B cell (primary cell): Measurements from ENCODE around the gene ZC3H18. TPM values are rescaled to one million over a fixed set of nuclear protein-coding genes. Genes with fewer than 3 reads are reported as not detected.
A peak's percentile ranks its signal among the peaks of the same experiment; 100 is the strongest.
"Not testable (repeated sequence)": the region's sequence is repeated elsewhere in the genome, so short reads cannot be mapped to it uniquely, and the experiment has no call there.

ENCODE experiments used
- ATAC-seq: fragments of 200-7000 bp; cut with Tn5 transposase; one replicate; pipeline ENCODE4 v1.10.0; 2021; ENCODE audit warnings: low read depth, mild to moderate bottlenecking, moderate number of reproducible peaks, moderate library complexity
- CTCF ChIA-PET: fragments of 350-600 bp; sonication (Branson Sonifier 250); formaldehyde crosslinking; loops from one replicate; lab custom pipeline; 2021; ENCODE audit warnings: antibody characterized with exemption, inconsistent platforms; lab: Charles Lee
- POLR2A ChIA-PET: fragments of 350-600 bp; sonication (Branson Sonifier 250); formaldehyde crosslinking; loops from one replicate; lab custom pipeline; 2021; ENCODE audit warnings: antibody characterized with exemption; lab: Charles Lee
- DNase-seq: peaks from one replicate; pipeline ENCODE4 v3.0.0; 2013
- H2AFZ ChIP-seq: 2 replicates; pipeline ENCODE4 v1.6.1; 2012; ENCODE audit warnings: mild to moderate bottlenecking, low read depth, low read length; ENCODE audit not compliant: insufficient read depth, poor library complexity, severe bottlenecking
- H3K27ac ChIP-seq, 2 donors: 1 replicate in 1 of 2; 2 replicates in 1 of 2; pipeline ENCODE4 v1.5.1; 2012 to 2013; ENCODE audit warnings: low read length in 2 of 2, mild to moderate bottlenecking in 2 of 2, moderate library complexity in 1 of 2
- H3K27me3 ChIP-seq, 4 experiments: fragments of 200-600 bp in 1 of 4; sonication (generic) in 1 of 4; replicated peaks in 1 of 4; 1 replicate in 2 of 4; 2 replicates in 2 of 4; pipeline versions ENCODE4 v1.6.1 to v1.7.0; 2013 to 2016; ENCODE audit warnings: low read length in 3 of 4, mild to moderate bottlenecking in 2 of 4, mixed read lengths in 1 of 4, moderate library complexity in 1 of 4; ENCODE audit not compliant: insufficient read depth in 4 of 4, control insufficient read depth in 3 of 4; ENCODE audit errors: control extremely low read depth in 1 of 4
- H3K36me3 ChIP-seq, 2 experiments: replicated peaks in 1 of 2; 1 replicate in 1 of 2; 2 replicates in 1 of 2; pipeline versions ENCODE4 v1.6.1 to v1.7.1; 2013; ENCODE audit warnings: low read length in 1 of 2; ENCODE audit not compliant: insufficient read depth in 2 of 2, control insufficient read depth in 1 of 2; ENCODE audit errors: control extremely low read depth in 1 of 2, extremely low read depth in 1 of 2
- H3K4me1 ChIP-seq, 2 donors: fragments of 200-600 bp in 1 of 2; sonication (generic) in 1 of 2; 1 replicate in 1 of 2; 2 replicates in 1 of 2; pipeline versions ENCODE4 v1.5.1 to v1.6.1; 2013 to 2017; ENCODE audit warnings: low read length in 2 of 2; ENCODE audit not compliant: control insufficient read depth in 2 of 2, insufficient read depth in 2 of 2
- H3K4me2 ChIP-seq: replicated peaks from 2 replicates; pipeline ENCODE3; 2012; ENCODE audit warnings: mild to moderate bottlenecking, low read depth, low read length; ENCODE audit not compliant: poor library complexity, severe bottlenecking
- H3K4me3 ChIP-seq, 5 experiments: fragments of 200-600 bp in 1 of 5; sonication (generic) in 1 of 5; 1 replicate in 3 of 5; 2 replicates in 2 of 5; pipeline versions ENCODE4 v1.5.1 to v1.7.0; 2011 to 2016; ENCODE audit warnings: low read length in 4 of 5, mild to moderate bottlenecking in 4 of 5, low read depth in 2 of 5, control low read depth in 1 of 5, moderate library complexity in 1 of 5; ENCODE audit not compliant: insufficient read depth in 1 of 5; ENCODE audit errors: control extremely low read depth in 1 of 5, extremely low read depth in 1 of 5
- H3K79me2 ChIP-seq: fragments of 200-600 bp; sonication (generic); one replicate; pipeline ENCODE4 v1.6.0; 2016; ENCODE audit warnings: low read length; ENCODE audit not compliant: control insufficient read depth, insufficient read depth
- H3K9ac ChIP-seq: fragments of 200-600 bp; sonication (generic); 2 replicates; pipeline ENCODE4 v1.6.1; 2017; ENCODE audit warnings: mild to moderate bottlenecking, low read length, moderate library complexity
- H3K9me3 ChIP-seq, 3 donors: one replicate each; pipeline versions ENCODE4 v1.6.1 to v1.7.1; 2013; ENCODE audit warnings: low read length in 2 of 3; ENCODE audit not compliant: control insufficient read depth in 2 of 3, insufficient read depth in 1 of 3; ENCODE audit errors: control extremely low read depth in 1 of 3
- H4K20me1 ChIP-seq: 2 replicates; pipeline ENCODE4 v1.6.0; 2012; ENCODE audit warnings: mild to moderate bottlenecking, low read length; ENCODE audit not compliant: insufficient read depth, control insufficient read depth, poor library complexity, severe bottlenecking
- H3K27ac Mint-ChIP-seq: one replicate; pipeline ENCODE4 v1.8.0; 2021; ENCODE audit warnings: mixed read lengths
- H3K27me3 Mint-ChIP-seq: one replicate; pipeline ENCODE4 v1.8.0; 2021; ENCODE audit warnings: mixed read lengths
- H3K4me1 Mint-ChIP-seq: one replicate; pipeline ENCODE4 v1.8.0; 2021; ENCODE audit warnings: mixed read lengths
- H3K4me3 Mint-ChIP-seq: one replicate; pipeline ENCODE4 v1.8.0; 2021; ENCODE audit warnings: mixed read lengths
- H3K9me3 Mint-ChIP-seq: one replicate; pipeline ENCODE4 v1.8.0; 2022; ENCODE audit warnings: mixed read lengths; ENCODE audit not compliant: insufficient read depth
- CTCF ChIP-seq: fragments of 200-600 bp; IDR thresholded peaks from one replicate; pipeline ENCODE4 v1.8.0; 2022; ENCODE audit warnings: antibody characterized with exemption, mild to moderate bottlenecking
- EZH2 ChIP-seq: IDR thresholded peaks from 2 replicates; pipeline ENCODE4 v1.6.1; 2012; ENCODE audit warnings: borderline replicate concordance, low read depth, mild to moderate bottlenecking, moderate library complexity, low read length; ENCODE audit not compliant: insufficient read depth, poor library complexity, severe bottlenecking
- WGBS: methylation state at CpG from one replicate; pipeline ENCODE4 v1.1.5; 2013; ENCODE audit warnings: missing lambda C conversion rate; ENCODE audit not compliant: insufficient coverage; 5-methylcytosine and 5-hydroxymethylcytosine counted together
- intact Hi-C: fragments of 100-400 bp; cut with micrococcal nuclease; formaldehyde crosslinking; loops from one replicate; pipeline ENCODE4 v1.10.0; 2022
- polyA plus RNA-seq: library from polyadenylated mRNA; depleted of rRNA; stranded (reverse); fragments of >200 nt; gene quantifications from 2 replicates; pipeline ENCODE4 v1.2.3, GENCODE V29; 2012
- total RNA-seq, 2 donors: library from RNA; stranded (reverse); fragments of 120-200 nt in 1 of 2; gene quantifications; 1 replicate in 1 of 2; 2 replicates in 1 of 2; pipeline versions ENCODE4 v1.2.3 to v1.2.4, GENCODE V29; 2013 to 2022

Gene ZC3H18
- total and polyA plus RNA-seq, 2 donors (not counting 1 experiment from before 2014, with no cell fraction given) = 40.4 to 74.2 TPM

- Histone ChIP-seq H3K36me3 (no peaks in the 10 kb centered on the region), H3K9ac (no peak overlapping the region), H3K4me2 (no peak overlapping the region), H3K27ac (no peak overlapping the region), H3K4me3 (no peak overlapping the region), H4K20me1 (no peaks in the 10 kb centered on the region), H3K27me3 (no peaks in the 10 kb centered on the region), H3K4me1 (peaks cover 18 to 29% of the 10 kb centered on the region in 2 donors), H3K9me3 (no peaks in the 10 kb centered on the region), H3K79me2 (peaks cover 24% of the 10 kb centered on the region), H2AFZ (no peak overlapping the region)
- peaks cover 28% of the 10 kb centered on the region for H3K4me1 Mint-ChIP-seq
- WGBS = no CpG with 5 or more reads among the region's 3 CpGs
- peak overlapping the region; percentile 61 for H3K27ac Mint-ChIP-seq
- H3K9me3 Mint-ChIP-seq = no peaks in the 10 kb centered on the region
- TF ChIP-seq CTCF = no peak
- TF ChIP-seq EZH2 = no peak
- ATAC-seq (no peak), DNase-seq (no peak)
- intact Hi-C loops = no loop called here
- H3K27me3 Mint-ChIP-seq = no peaks in the 10 kb centered on the region
- H3K4me3 Mint-ChIP-seq = no peak overlapping the region
- CTCF ChIA-PET = interaction anchor here (1.2 to 3.0 kb wide), 5 partner anchors 9 to 72 kb away, joined by 3 to 13 read pairs (median 4); no protein-coding TSS in a partner anchor
- POLR2A ChIA-PET = interaction anchor here (0.6 kb wide), 1 partner anchor 134 kb away, joined by 3 read pairs; no protein-coding TSS in a partner anchor
Observed at GRCh38 chr16:88665570-88665969, 95.4 kb downstream of the ZC3H18 start.

- TF ChIP-seq EZH2 (no peak), CTCF (no peak)
- no peaks in the 10 kb centered on the region for H3K27me3 ChIP-seq
- H3K9me3 Mint-ChIP-seq = no peaks in the 10 kb centered on the region
- ChIA-PET POLR2A (no interaction called here), CTCF (no interaction called here)
- peaks cover 17% of the 10 kb centered on the region for H3K79me2 ChIP-seq
- no peak overlapping the region for H3K27ac Mint-ChIP-seq
- H3K27ac ChIP-seq = no peak overlapping the region
- H3K4me1 ChIP-seq = peaks cover 6 to 12% of the 10 kb centered on the region in 2 donors
- H4K20me1 ChIP-seq = no peaks in the 10 kb centered on the region
- H3K4me3 ChIP-seq = no peak overlapping the region
- intact Hi-C loops = no loop called here
- peaks cover 15% of the 10 kb centered on the region for H3K4me1 Mint-ChIP-seq
- no peak overlapping the region for H3K4me3 Mint-ChIP-seq
- no peaks in the 10 kb centered on the region for H3K27me3 Mint-ChIP-seq
- ATAC-seq (no peak), DNase-seq (no peak)
- no peaks in the 10 kb centered on the region for H3K9me3 ChIP-seq
- H3K9ac ChIP-seq = no peak overlapping the region
- no peak overlapping the region for H2AFZ ChIP-seq
- H3K36me3 ChIP-seq = no peaks in the 10 kb centered on the region
- no peak overlapping the region for H3K4me2 ChIP-seq
- 96% methylated on average over 5 of the region's 5 CpGs for WGBS
Observed at GRCh38 chr16:88667461-88667860, 97.3 kb downstream of the ZC3H18 start.

- H3K4me1 ChIP-seq, H4K20me1 ChIP-seq, H3K4me3 Mint-ChIP-seq, H3K27me3 Mint-ChIP-seq, H3K79me2 ChIP-seq, H3K27ac ChIP-seq, H3K9ac ChIP-seq, intact Hi-C loops, H2AFZ ChIP-seq, H3K4me1 Mint-ChIP-seq, H3K36me3 ChIP-seq, CTCF ChIA-PET, H3K9me3 Mint-ChIP-seq, H3K4me2 ChIP-seq, H3K4me3 ChIP-seq, H3K27me3 ChIP-seq, H3K27ac Mint-ChIP-seq, ATAC-seq, DNase-seq, H3K9me3 ChIP-seq, POLR2A ChIA-PET: not testable (repeated sequence)
- 100% methylated on average over 1 of the region's 8 CpGs for WGBS
Observed at GRCh38 chr16:88669493-88669892, 99.3 kb downstream of the ZC3H18 start.
